ENCODE data around the gene KIR2DL4.
"Not testable (repeated sequence)": the region's sequence is repeated elsewhere in the genome, so short reads cannot be mapped to it uniquely, and the experiment has no call there.

- not testable (repeated sequence) for TF ChIP-seq CTCF (IDR thresholded peaks at IDR 0.05; ENCODE audit: insufficient read depth, low read depth, low read length); EZH2 (IDR thresholded peaks at IDR 0.05; ENCODE audit: insufficient read depth, low read length)
These were observed 60.0 kb downstream of the KIR2DL4 start for GRCh38 chr19:54863459-54863858.
